ENCODE data around the gene C19orf85.
A peak's percentile ranks its signal among the peaks of the same experiment; 100 is the strongest.

The C19orf85 gene

GRCh38 chr19:55486043-55486970 lies 21.8 kb upstream of the C19orf85 start:
- peak overlapping the region; percentile 51 to 83 (median 78); a peak in 20 of 22 replicates for H3K9ac ChIP-seq
- H3K4me3 ChIP-seq = peak overlapping the region; percentile 64 to 79 (median 68); a peak in 10 of 20 replicates

GRCh38 chr19:55485439-55486011 lies 21.0 kb upstream of the C19orf85 start:
- Histone ChIP-seq H3K36me3 (peaks cover 4 to 31% (median 12%) of the 10 kb centered on the region in 11 experiments; a peak in 15 of 22 replicates), H3K27ac (peak overlapping the region; percentile 62 to 80 (median 72)), H3K9ac (peak overlapping the region; percentile 71 to 83 (median 78)), H3K4me3 (peak overlapping the region; percentile 64 to 79 (median 68)), H3K4me1 (peaks cover 51 to 66% (median 59%) of the 10 kb centered on the region in 10 experiments), H3K9me3 (replicated peaks in 1 of 11) (no peaks in the 10 kb centered on the region), H4K20me1 (peaks cover 0 to 46% (median 0%) of the 10 kb centered on the region in 11 experiments; a peak in 10 of 22 replicates), H3K4me2 (peak overlapping the region; percentile 89 to 100 (median 96)), H3K27me3 (no peaks in the 10 kb centered on the region)
- TF ChIP-seq Cebpa-rat (IDR thresholded peaks at IDR 0.05) = no peak

More at GRCh38 chr19:55486043-55486970, 21.8 kb upstream of the C19orf85 start:
- Histone ChIP-seq H3K36me3 (peaks cover 2 to 24% (median 12%) of the 10 kb centered on the region in 11 experiments; a peak in 15 of 22 replicates), H3K9me3 (replicated peaks in 1 of 11) (no peaks in the 10 kb centered on the region), H4K20me1 (peaks cover 0 to 38% (median 0%) of the 10 kb centered on the region in 11 experiments; a peak in 9 of 22 replicates), H3K4me2 (peak overlapping the region; percentile 89 to 100 (median 96)), H3K4me1 (peaks cover 51 to 72% (median 62%) of the 10 kb centered on the region in 10 experiments), H3K27me3 (no peaks in the 10 kb centered on the region), H3K27ac (peak overlapping the region in 10 of 11 experiments; percentile 38 to 80 (median 64); a peak in 18 of 22 replicates)
- no peak for TF ChIP-seq Cebpa-rat (IDR thresholded peaks at IDR 0.05)

DNA sequence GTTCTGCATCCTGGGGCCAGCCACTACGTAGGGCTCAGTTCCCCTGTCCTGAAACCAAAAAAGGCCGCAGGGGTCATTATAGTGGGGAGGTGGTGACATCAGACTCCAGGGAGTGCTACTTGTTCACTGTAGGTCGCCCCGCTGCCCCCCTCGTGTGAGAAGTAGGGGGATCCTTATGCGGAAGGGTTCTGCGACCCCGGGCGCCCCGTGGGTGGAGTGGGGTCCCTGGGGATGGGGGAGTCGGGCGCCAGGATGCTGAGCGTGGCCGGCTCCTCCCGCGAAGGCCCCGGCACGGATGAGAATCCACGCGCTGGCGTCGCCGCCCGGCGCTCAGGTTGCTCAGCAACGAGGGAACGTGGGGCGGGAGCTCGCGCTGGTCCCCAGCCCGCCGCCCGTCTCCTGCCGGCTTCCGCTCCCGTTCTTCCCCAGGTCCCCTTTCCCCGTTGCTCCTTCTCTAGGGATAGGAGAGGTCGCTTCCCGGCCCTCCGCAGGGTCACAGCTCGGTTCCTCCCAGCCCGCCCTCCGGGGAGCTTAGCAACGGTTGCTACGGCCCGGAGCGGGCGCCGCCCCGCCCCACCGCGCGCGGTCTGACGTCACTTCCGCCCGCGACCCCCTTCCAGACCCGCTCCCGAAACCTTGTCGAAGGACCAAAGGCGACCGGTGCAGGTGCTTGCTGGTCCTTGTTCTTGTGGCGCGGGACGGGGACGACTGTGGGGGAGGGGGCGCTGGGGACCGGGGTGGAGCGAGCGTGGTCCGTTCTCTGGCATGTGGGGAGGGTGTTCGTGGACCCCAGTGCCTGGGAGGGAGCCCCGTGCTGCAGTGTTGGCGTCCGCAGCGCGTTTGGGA lies 20.3 kb upstream of the C19orf85 start, which contains the start of gene NAT14:
Gene NAT14 (plus strand): TSS at position 596 of the 846 bp plus-strand sequence. CDS start 521 bp downstream, outside the sequence.
- peaks cover 51 to 64% (median 59%) of the 10 kb centered on the region in 10 experiments for H3K4me1 ChIP-seq
- H3K4me2 ChIP-seq = peak within 1 kb of the TSS; percentile 89 to 100 (median 96)
- peak within 1 kb of the TSS; percentile 71 to 83 (median 78) for H3K9ac ChIP-seq
- no peaks in the 10 kb centered on the region for H3K27me3 ChIP-seq
- TF ChIP-seq Cebpa-rat (IDR thresholded peaks at IDR 0.05) = no peak
- peak within 1 kb of the TSS; percentile 64 to 79 (median 68) for H3K4me3 ChIP-seq
- H3K36me3 ChIP-seq = peaks cover 4 to 32% (median 12%) of the 10 kb centered on the region in 11 experiments; a peak in 15 of 22 replicates
- H3K27ac ChIP-seq = peak within 1 kb of the TSS; percentile 62 to 80 (median 72)
- no peaks in the 10 kb centered on the region for H3K9me3 ChIP-seq (replicated peaks in 1 of 11)
- H4K20me1 ChIP-seq = peaks cover 0 to 50% (median 3%) of the 10 kb centered on the region in 11 experiments; a peak in 11 of 22 replicates

GRCh38 chr19:55483706-55484592 lies 19.4 kb upstream of the C19orf85 start:
- Histone ChIP-seq H3K36me3 (peaks cover 4 to 32% (median 12%) of the 10 kb centered on the region in 11 experiments; a peak in 15 of 22 replicates), H3K27me3 (no peaks in the 10 kb centered on the region), H3K9me3 (replicated peaks in 1 of 11) (no peaks in the 10 kb centered on the region), H3K4me1 (peaks cover 56 to 64% (median 60%) of the 10 kb centered on the region in 10 experiments), H3K4me3 (peak overlapping the region; percentile 64 to 79 (median 68)), H4K20me1 (peaks cover 0 to 58% (median 8%) of the 10 kb centered on the region in 11 experiments; a peak in 13 of 22 replicates), H3K9ac (peak overlapping the region; percentile 71 to 83 (median 78)), H3K27ac (peak overlapping the region in 10 of 11 experiments; percentile 63 to 80 (median 72); a peak in 19 of 22 replicates), H3K4me2 (peak overlapping the region; percentile 89 to 100 (median 96))
- TF ChIP-seq Cebpa-rat (IDR thresholded peaks at IDR 0.05) = no peak

DNA sequence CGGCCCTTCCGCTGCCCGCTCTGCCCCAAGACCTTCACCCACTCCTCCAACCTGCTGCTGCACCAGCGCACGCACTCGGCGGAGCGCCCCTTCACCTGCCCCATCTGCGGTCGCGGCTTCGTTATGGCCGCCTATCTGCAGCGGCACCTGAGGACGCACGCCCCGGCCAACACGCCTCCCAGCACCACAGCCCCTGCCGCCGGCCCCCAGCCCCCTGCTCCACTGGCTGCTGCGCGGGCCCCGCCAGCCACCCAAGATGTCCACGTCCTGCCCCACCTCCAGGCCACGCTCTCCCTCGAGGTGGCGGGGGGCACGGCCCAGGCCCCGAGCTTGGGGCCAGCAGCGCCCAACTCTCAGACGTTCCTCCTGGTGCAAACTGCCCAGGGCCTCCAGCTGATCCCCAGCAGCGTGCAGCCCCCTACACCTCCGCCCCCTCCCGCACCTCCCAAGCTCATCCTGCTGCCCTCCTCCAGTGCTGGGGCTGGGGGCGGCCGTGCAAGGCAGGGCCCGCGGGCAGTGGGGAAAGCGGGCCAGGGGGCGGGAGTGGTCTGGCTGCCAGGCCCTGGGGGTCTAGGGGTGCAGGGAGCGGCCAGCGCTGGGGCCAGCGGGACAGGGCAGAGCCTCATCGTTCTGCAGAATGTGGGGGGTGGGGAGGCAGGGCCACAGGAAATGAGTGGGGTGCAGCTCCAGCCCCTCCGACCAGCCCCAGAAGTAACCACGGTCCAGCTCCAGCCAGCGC lies 18.6 kb upstream of the C19orf85 start:
- no peak overlapping the region for H3K27ac ChIP-seq
- no peak for TF ChIP-seq Cebpa-rat (IDR thresholded peaks at IDR 0.05)
- H3K4me2 ChIP-seq = peak overlapping the region in 10 of 11 experiments; percentile 89 to 100 (median 97); a peak in 15 of 22 replicates
- H4K20me1 ChIP-seq = peaks cover 0 to 61% (median 12%) of the 10 kb centered on the region in 11 experiments; a peak in 14 of 22 replicates
- H3K36me3 ChIP-seq = peaks cover 4 to 32% (median 12%) of the 10 kb centered on the region in 11 experiments; a peak in 15 of 22 replicates
- peaks cover 57 to 66% (median 62%) of the 10 kb centered on the region in 10 experiments for H3K4me1 ChIP-seq
- no peaks in the 10 kb centered on the region for H3K27me3 ChIP-seq
- no peaks in the 10 kb centered on the region for H3K9me3 ChIP-seq (replicated peaks in 1 of 11)
- H3K9ac ChIP-seq = peak overlapping the region in 4 of 11 experiments; percentile 78 to 83 (median 82); a peak in 4 of 22 replicates
- no peak overlapping the region for H3K4me3 ChIP-seq

DNA sequence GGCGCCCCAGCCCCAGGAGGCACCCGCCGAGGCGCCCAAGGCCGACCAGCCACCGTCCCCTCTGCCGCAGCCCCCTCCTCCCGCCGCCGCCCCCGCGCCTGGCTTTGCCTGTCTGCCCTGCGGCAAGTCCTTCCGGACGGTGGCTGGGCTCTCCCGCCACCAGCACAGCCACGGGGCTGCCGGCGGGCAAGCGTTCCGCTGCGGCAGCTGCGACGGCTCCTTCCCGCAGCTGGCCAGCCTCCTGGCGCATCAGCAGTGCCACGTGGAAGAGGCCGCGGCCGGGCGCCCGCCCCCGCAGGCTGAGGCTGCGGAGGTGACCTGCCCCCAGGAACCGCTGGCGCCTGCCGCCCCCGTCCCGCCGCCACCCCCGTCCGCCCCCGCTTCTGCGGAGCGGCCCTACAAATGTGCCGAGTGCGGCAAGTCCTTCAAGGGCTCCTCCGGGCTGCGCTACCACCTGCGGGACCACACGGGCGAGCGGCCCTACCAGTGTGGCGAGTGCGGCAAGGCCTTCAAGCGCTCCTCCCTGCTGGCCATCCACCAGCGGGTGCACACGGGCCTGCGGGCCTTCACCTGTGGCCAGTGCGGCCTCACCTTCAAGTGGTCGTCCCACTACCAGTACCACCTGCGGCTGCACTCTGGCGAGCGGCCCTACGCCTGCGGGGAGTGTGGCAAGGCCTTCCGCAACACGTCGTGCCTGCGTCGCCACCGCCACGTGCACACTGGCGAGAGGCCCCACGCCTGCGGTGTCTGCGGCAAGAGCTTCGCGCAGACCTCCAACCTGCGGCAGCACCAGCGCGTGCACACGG lies 17.8 kb upstream of the C19orf85 start:
- Histone ChIP-seq H3K9me3 (replicated peaks in 1 of 11) (no peaks in the 10 kb centered on the region), H3K4me2 (no peak overlapping the region), H4K20me1 (peaks cover 0 to 56% (median 13%) of the 10 kb centered on the region in 11 experiments; a peak in 14 of 22 replicates), H3K9ac (no peak overlapping the region), H3K27me3 (no peaks in the 10 kb centered on the region), H3K4me1 (peaks cover 58 to 67% (median 63%) of the 10 kb centered on the region in 10 experiments), H3K36me3 (peaks cover 4 to 32% (median 12%) of the 10 kb centered on the region in 11 experiments; a peak in 15 of 22 replicates), H3K27ac (no peak overlapping the region), H3K4me3 (no peak overlapping the region)
- no peak for TF ChIP-seq Cebpa-rat (IDR thresholded peaks at IDR 0.05)

Measured in BLaER1 treated with 17β-estradiol and CSF1 and Interleukin-3, amounts not matched to agents 10 nM and 100 nM (cell line).